ENCODE results near the gene GAN.

Gene GAN

GRCh38 chr16:81275064-81275532 is 39.7 kb upstream of the GAN start:
- TF ChIP-seq CTCF (IDR thresholded peaks at IDR 0.05; ENCODE audit: extremely low read depth, missing control alignments), result no peak
- no peak for DNase-seq (ENCODE audit: low spot score)

GRCh38 chr16:81275795-81276194 is 39.0 kb upstream of the GAN start:
- no peak for DNase-seq (ENCODE audit: low spot score)
- TF ChIP-seq CTCF (IDR thresholded peaks at IDR 0.05; ENCODE audit: extremely low read depth, missing control alignments), result no peak

- TF ChIP-seq CTCF (IDR thresholded peaks at IDR 0.05; ENCODE audit: extremely low read depth, missing control alignments), result no peak
- no peak for DNase-seq (ENCODE audit: low spot score)
Observed at GRCh38 chr16:81276323-81276722, 38.4 kb upstream of the GAN start.

- TF ChIP-seq CTCF (IDR thresholded peaks at IDR 0.05; ENCODE audit: extremely low read depth, missing control alignments), result no peak
- DNase-seq (ENCODE audit: low spot score), result no peak
Observed at GRCh38 chr16:81277541-81278080, 37.2 kb upstream of the GAN start.

GRCh38 chr16:81278526-81278925 is 36.2 kb upstream of the GAN start:
- no peak for DNase-seq (ENCODE audit: low spot score)
- TF ChIP-seq CTCF (IDR thresholded peaks at IDR 0.05; ENCODE audit: extremely low read depth, missing control alignments), result no peak

GRCh38 chr16:81279392-81279791 is 35.4 kb upstream of the GAN start:
- TF ChIP-seq CTCF (IDR thresholded peaks at IDR 0.05; ENCODE audit: extremely low read depth, missing control alignments), result no peak
- no peak for DNase-seq (ENCODE audit: low spot score)

GRCh38 chr16:81280393-81280792 is 34.4 kb upstream of the GAN start:
- no peak for TF ChIP-seq CTCF (IDR thresholded peaks at IDR 0.05; ENCODE audit: extremely low read depth, missing control alignments)
- no peak for DNase-seq (ENCODE audit: low spot score)

All from GM20000 (cell line).